ENCODE results near the gene CLSTN3. TPM values are rescaled to one million over a fixed set of nuclear protein-coding genes. Genes with fewer than 3 reads are reported as not detected.

The CLSTN3 gene
- total RNA-seq: 10 to 100 TPM; 25.9 to 57.5 (median 44.8) TPM

DNA sequence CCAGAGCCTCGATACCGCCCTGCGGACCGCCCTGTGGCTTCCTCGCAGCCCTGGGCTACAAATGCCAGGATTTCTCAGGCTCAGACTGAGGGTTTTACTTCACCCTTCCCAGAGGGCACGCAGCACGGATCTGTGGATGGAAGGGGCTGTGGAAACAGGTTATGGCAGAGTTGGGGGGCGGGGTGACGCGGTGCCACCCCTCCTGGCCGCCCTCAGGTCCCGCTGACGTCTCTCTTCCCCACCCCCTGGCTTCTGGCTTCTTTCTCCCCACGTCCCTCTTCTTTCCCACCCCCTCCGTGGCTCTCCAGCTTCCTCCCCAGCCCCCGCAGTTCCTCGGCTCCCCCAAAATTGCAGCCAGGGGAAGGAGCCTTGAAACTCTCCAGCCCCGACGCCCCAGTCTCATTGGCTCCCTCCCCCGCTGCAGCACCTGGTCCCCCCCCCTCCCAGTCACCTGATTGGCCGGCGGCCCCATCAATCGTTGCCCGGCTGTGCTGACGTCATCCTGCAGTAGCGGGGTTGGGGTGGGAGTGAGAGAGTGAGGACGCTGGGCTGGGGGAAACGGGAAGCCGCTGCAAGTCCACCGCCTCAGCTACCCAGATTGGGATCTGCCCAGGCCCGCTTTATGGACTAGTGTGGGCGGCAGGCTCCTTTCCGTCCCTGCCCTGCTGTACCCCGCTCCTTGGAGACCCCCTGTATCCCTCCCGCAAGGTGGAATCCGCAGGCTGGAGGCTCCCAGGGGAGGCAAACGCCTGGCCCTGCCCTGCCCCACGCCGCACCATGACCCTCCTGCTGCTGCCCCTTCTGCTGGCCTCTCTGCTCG, at the start of gene CLSTN3:
Gene CLSTN3, plus strand, starts transcription at position 500 of the 820 bp plus-strand sequence. Its CDS starts 278 bp downstream, at position 778.
- TF ChIP-seq, protein P1, sequence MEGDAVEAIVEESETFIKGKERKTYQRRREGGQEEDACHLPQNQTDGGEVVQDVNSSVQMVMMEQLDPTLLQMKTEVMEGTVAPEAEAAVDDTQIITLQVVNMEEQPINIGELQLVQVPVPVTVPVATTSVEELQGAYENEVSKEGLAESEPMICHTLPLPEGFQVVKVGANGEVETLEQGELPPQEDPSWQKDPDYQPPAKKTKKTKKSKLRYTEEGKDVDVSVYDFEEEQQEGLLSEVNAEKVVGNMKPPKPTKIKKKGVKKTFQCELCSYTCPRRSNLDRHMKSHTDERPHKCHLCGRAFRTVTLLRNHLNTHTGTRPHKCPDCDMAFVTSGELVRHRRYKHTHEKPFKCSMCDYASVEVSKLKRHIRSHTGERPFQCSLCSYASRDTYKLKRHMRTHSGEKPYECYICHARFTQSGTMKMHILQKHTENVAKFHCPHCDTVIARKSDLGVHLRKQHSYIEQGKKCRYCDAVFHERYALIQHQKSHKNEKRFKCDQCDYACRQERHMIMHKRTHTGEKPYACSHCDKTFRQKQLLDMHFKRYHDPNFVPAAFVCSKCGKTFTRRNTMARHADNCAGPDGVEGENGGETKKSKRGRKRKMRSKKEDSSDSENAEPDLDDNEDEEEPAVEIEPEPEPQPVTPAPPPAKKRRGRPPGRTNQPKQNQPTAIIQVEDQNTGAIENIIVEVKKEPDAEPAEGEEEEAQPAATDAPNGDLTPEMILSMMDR (IDR thresholded peaks at IDR 0.05): no peak
- ATAC-seq (ENCODE audit: low FRiP score): peak; percentile 76
- DNase-seq (ENCODE audit: low spot score): peak; percentile 55

DNA sequence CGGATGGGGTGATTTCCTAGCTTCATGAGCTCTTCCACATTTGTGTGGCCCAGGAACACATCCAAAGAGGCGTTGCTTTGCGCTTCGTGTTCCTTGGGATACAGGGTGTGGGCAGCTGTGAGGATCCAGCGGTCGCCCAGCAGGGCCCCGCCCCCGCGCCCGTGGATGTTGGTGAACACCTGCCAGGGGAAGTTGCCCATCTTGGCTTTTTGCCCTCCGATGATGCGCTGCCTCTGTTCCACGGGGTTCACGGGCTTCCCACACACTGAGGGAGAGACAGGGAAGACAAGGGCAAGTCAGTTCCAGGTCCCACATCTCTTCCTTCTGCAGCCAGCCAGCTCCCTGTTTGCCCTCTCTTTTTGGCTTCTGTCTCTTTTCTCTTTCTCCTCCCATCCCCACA, 49.1 kb upstream of the CLSTN3 start:
- ATAC-seq (ENCODE audit: low FRiP score): no peak
- TF ChIP-seq, protein P1 (IDR thresholded peaks at IDR 0.05): no peak
- DNase-seq (ENCODE audit: low spot score): no peak

DNA sequence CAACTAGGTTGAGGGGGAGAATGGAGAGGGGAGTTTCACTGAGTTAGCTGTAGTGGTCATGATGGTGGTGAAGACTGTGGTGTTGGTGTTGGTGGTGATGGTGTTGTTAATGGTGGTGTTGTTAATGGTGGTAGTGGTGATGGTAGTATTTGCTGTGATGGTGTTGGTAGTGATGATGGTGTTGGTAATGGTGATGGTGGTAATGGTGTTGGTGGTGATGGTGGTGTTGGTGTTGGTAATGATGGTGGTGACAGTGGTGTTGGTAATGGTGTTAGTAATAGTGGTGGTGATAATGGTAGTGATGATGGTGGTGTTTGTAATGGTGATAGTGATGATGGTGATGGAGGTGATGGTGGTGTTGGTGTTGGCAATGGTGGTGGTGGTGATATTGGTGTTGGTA, 47.0 kb upstream of the CLSTN3 start:
- no peak for DNase-seq (ENCODE audit: low spot score)
- ATAC-seq (ENCODE audit: low FRiP score): no peak
- TF ChIP-seq, protein P1 (IDR thresholded peaks at IDR 0.05): no peak

DNA sequence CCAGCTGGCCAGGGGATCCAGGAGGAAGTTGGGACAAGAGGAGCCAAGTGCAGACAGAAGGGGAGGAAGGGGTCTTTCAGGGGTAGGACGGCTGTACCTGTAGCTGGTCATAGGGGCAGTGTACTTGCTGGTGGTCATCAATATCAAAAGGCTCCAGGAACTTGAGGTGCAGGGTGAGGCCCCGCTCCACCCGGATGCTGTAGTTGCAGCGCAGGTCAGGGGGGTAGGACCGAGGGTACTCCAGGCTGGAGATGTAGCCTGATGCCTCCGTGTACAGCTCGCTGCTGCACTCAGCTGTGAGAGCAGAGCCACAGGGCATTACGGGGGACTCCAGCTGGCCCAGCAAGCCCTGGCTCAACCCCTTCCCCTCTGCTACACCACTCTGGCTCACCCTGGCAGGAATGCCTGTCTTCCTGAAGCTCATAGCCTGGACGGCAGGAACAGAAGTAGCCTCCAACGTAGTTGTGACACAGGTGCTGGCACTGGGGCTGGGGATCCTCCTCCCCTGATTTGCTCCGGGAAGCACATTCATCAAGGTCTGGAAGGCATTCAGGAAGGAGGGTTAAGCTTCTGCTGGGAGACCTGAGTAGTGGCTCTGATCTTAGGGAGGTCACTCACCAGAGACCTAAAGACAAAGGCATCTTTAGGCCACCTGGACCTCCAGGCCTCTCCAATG, 40.8 kb upstream of the CLSTN3 start:
- ATAC-seq (ENCODE audit: low FRiP score): no peak

DNA sequence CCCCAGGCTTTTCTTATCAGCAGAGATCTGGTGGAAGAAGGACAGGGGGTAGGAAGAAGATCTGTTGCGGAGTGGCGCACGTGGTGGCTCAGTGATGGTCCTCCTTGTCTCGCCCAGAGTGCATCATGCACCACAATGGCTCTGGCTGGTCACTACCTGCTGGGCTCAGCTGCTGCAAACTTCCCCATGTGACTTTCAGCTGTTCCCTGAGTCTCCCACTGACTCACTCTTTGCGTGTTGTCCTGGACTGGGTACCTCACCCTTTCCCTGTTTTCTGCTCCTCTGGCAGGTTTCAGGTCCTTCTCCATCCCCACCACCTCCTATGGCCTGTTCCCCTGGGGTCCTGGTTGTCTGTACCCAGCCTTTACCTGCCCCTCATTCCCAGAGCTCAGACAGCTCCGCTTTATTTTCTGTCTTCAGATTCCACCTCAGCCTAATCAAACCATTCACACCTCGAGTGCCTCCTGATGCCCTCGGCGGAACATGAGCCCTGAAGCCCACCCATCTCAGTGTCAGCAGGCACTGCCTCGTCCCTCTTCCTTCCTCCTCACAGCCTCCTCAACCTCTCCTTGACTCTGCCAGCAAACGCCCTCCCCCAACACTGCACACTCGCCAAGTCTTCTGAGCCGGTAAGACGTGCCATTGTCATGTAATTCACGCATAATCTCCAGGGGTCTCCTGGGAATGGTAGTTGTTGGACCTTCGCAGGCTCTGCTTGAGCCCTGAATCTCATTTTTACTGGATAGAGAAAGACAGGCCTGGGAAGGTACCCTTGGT, 39.8 kb upstream of the CLSTN3 start:
- DNase-seq (ENCODE audit: low spot score) (no peak), ATAC-seq (ENCODE audit: low FRiP score) (no peak)
- TF ChIP-seq, protein P1 (IDR thresholded peaks at IDR 0.05): no peak

More for the DNA sequence above, 40.8 kb upstream of the CLSTN3 start:
- TF ChIP-seq, protein P1 (IDR thresholded peaks at IDR 0.05): no peak
- DNase-seq (ENCODE audit: low spot score): no peak

DNA sequence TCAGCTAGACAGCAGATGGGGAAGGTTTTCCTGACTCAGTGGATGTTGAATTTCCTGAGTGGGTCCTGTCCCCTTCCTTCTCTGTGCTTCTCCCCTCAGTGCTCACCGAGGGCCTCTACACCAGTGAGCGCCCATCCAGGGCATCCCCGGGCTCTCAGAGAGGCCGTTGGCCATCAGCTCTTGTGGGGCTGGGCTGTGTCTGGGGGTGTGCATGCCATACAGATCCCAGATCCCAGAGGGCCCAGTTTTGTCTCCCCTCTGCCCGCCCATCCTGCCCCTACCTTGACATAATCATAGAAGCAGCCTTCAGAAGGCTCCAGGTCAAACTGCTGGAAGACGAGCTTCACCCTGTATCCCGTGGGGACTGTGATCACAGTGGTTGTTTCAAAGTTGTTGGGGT, 39.0 kb upstream of the CLSTN3 start:
- ATAC-seq (ENCODE audit: low FRiP score): no peak
- TF ChIP-seq, protein P1 (IDR thresholded peaks at IDR 0.05): no peak
- no peak for DNase-seq (ENCODE audit: low spot score)

All from omental fat pad (tissue), 4 donors.